T-cell (primary cell): Measurements from ENCODE around the gene NSG2. TPM values are rescaled to one million over a fixed set of nuclear protein-coding genes. Genes with fewer than 3 reads are reported as not detected.

Experiments used
- ATAC-seq, 4 experiments: fragments of 200-7000 bp in 3 of 4; fragments of 150-1000 bp in 1 of 4; cut with Tn5 transposase; replicated peaks in 1 of 4; 1 replicate in 3 of 4; 2 replicates in 1 of 4; pipeline ENCODE4 v1.10.0; 2021; ENCODE audit warnings: moderate library complexity in 3 of 4, mild to moderate bottlenecking in 2 of 4, moderate number of reproducible peaks in 1 of 4
- CTCF ChIA-PET, 2 donors: fragments of 300-600 bp; sonication (Branson Sonifier 250); formaldehyde crosslinking; loops; one replicate each; lab custom pipeline; 2022; ENCODE audit warnings: antibody characterized with exemption in 2 of 2; lab: Charles Lee
- POLR2A ChIA-PET, 2 donors: fragments of 300-600 bp; sonication (Branson Sonifier 250); formaldehyde crosslinking; loops; one replicate each; lab custom pipeline; 2022; ENCODE audit warnings: antibody characterized with exemption in 2 of 2; lab: Charles Lee
- DNase-seq, 35 experiments: peaks; one replicate each; pipeline versions ENCODE4 v3.0.0 to v3.0.0-alpha.2; 2013 to 2023
- H3K27ac ChIP-seq: one replicate; pipeline ENCODE4 v1.5.1; 2013; ENCODE audit warnings: low read length
- H3K27me3 ChIP-seq, 2 experiments: replicated peaks in 1 of 2; 1 replicate in 1 of 2; 2 replicates in 1 of 2; pipeline versions ENCODE4 v1.6.1 to v1.7.0; 2013; ENCODE audit warnings: low read length in 1 of 2, mixed read lengths in 1 of 2; ENCODE audit not compliant: control insufficient read depth in 2 of 2, insufficient read depth in 2 of 2; ENCODE audit errors: extremely low read depth in 1 of 2
- H3K36me3 ChIP-seq, 2 donors: 1 replicate in 1 of 2; 2 replicates in 1 of 2; pipeline versions ENCODE4 v1.6.1 to v1.7.0; 2013; ENCODE audit warnings: low read length in 1 of 2; ENCODE audit not compliant: control insufficient read depth in 2 of 2, insufficient read depth in 1 of 2; ENCODE audit errors: extremely low read depth in 1 of 2
- H3K4me1 ChIP-seq, 2 experiments: 1 replicate in 1 of 2; 2 replicates in 1 of 2; pipeline versions ENCODE4 v1.6.1 to v1.7.0; 2013; ENCODE audit warnings: low read length in 2 of 2, mixed read lengths in 1 of 2; ENCODE audit not compliant: insufficient read depth in 2 of 2, control insufficient read depth in 1 of 2; ENCODE audit errors: extremely low read depth in 1 of 2
- H3K4me3 ChIP-seq, 2 donors: 1 replicate in 1 of 2; 2 replicates in 1 of 2; pipeline versions ENCODE4 v1.5.1 to v1.7.0; 2013; ENCODE audit warnings: mild to moderate bottlenecking in 2 of 2, low read length in 1 of 2, moderate library complexity in 1 of 2; ENCODE audit not compliant: control insufficient read depth in 1 of 2; ENCODE audit errors: extremely low read depth in 1 of 2
- H3K9me3 ChIP-seq: 2 replicates; pipeline ENCODE4 v1.7.0; 2013
- H3K27ac Mint-ChIP-seq, 2 donors: one replicate each; pipeline ENCODE4 v1.8.0; 2020 to 2021; ENCODE audit warnings: mild to moderate bottlenecking in 2 of 2, mixed read lengths in 2 of 2
- H3K27me3 Mint-ChIP-seq, 2 donors: one replicate each; pipeline ENCODE4 v1.8.0; 2021 to 2022; ENCODE audit warnings: mixed read lengths in 2 of 2
- H3K36me3 Mint-ChIP-seq: one replicate; pipeline ENCODE4 v1.8.0; 2021; ENCODE audit warnings: mixed read lengths
- H3K4me1 Mint-ChIP-seq, 3 donors: one replicate each; pipeline ENCODE4 v1.8.0; 2020 to 2022; ENCODE audit warnings: mixed read lengths in 3 of 3, mild to moderate bottlenecking in 1 of 3
- H3K4me3 Mint-ChIP-seq, 3 donors: one replicate each; pipeline ENCODE4 v1.8.0; 2020 to 2022; ENCODE audit warnings: mild to moderate bottlenecking in 3 of 3, mixed read lengths in 3 of 3, moderate library complexity in 3 of 3
- H3K9me3 Mint-ChIP-seq, 3 donors: one replicate each; pipeline ENCODE4 v1.8.0; 2020 to 2022; ENCODE audit warnings: mixed read lengths in 3 of 3
- WGBS: methylation state at CpG from one replicate; pipeline ENCODE4 v1.1.5; 2013; ENCODE audit warnings: missing lambda C conversion rate; ENCODE audit not compliant: insufficient coverage; 5-methylcytosine and 5-hydroxymethylcytosine counted together
- total RNA-seq, 35 experiments: library from RNA in 6 of 35; stranded (reverse) in 6 of 35; fragments of 120-200 nt in 1 of 35; gene quantifications; one replicate each; pipeline versions ENCODE4 v1.2.1 to v1.2.4 and lab custom pipeline; 2013 to 2026

NSG2 gene
- total RNA-seq, 5 donors from 2014 or later (not counting 1 experiment from before 2014, with no cell fraction given): not detected

GRCh38 chr5:174115226-174115625 is 69.7 kb downstream of the NSG2 start:
- H3K27me3 Mint-ChIP-seq: peaks cover 3 to 7% of the 10 kb centered on the region in 2 donors
- H3K27me3 ChIP-seq: peaks cover 0 to 2% of the 10 kb centered on the region in 2 experiments
- no peak overlapping the region for H3K4me3 ChIP-seq
- H3K4me1 Mint-ChIP-seq: no peaks in the 10 kb centered on the region
- no peaks in the 10 kb centered on the region for H3K4me1 ChIP-seq
- H3K36me3 Mint-ChIP-seq: no peaks in the 10 kb centered on the region
- H3K36me3 ChIP-seq: no peaks in the 10 kb centered on the region
- no peaks in the 10 kb centered on the region for H3K9me3 ChIP-seq
- ChIA-PET CTCF (no interaction called here), POLR2A (no interaction called here)
- H3K27ac Mint-ChIP-seq: no peak overlapping the region
- peaks cover 0 to 7% (median 0%) of the 10 kb centered on the region in 3 donors for H3K9me3 Mint-ChIP-seq
- H3K4me3 Mint-ChIP-seq: no peak overlapping the region
- no peak overlapping the region for H3K27ac ChIP-seq
- no peak for DNase-seq
- WGBS: 78% methylated on average over 5 of the region's 7 CpGs
- no peak for ATAC-seq

GRCh38 chr5:174118823-174119467 is 73.4 kb downstream of the NSG2 start:
- H3K4me1 ChIP-seq: no peaks in the 10 kb centered on the region
- Mint-ChIP-seq H3K27ac (no peak overlapping the region), H3K4me1 (no peaks in the 10 kb centered on the region), H3K36me3 (no peaks in the 10 kb centered on the region), H3K27me3 (peaks cover 6 to 7% of the 10 kb centered on the region in 2 donors), H3K9me3 (no peaks in the 10 kb centered on the region), H3K4me3 (no peak overlapping the region)
- DNase-seq (no peak), ATAC-seq (no peak)
- H3K27me3 ChIP-seq: peaks cover 0 to 2% of the 10 kb centered on the region in 2 experiments
- 93% methylated on average over 7 of the region's 9 CpGs for WGBS
- H3K27ac ChIP-seq: no peak overlapping the region
- no peak overlapping the region for H3K4me3 ChIP-seq
- no peaks in the 10 kb centered on the region for H3K36me3 ChIP-seq
- POLR2A ChIA-PET: no interaction called here
- no peaks in the 10 kb centered on the region for H3K9me3 ChIP-seq
- CTCF ChIA-PET: no interaction called here

- Histone ChIP-seq H3K9me3 (no peaks in the 10 kb centered on the region), H3K27ac (no peak overlapping the region), H3K27me3 (peaks cover 0 to 2% of the 10 kb centered on the region in 2 experiments), H3K36me3 (no peaks in the 10 kb centered on the region), H3K4me3 (no peak overlapping the region), H3K4me1 (no peaks in the 10 kb centered on the region)
- Mint-ChIP-seq H3K4me3 (no peak overlapping the region), H3K27ac (no peak overlapping the region), H3K4me1 (no peaks in the 10 kb centered on the region), H3K36me3 (no peaks in the 10 kb centered on the region), H3K27me3 (peaks cover 6 to 7% of the 10 kb centered on the region in 2 donors), H3K9me3 (peaks cover 0 to 4% (median 3%) of the 10 kb centered on the region in 3 donors)
- 75% methylated on average over 5 of the region's 8 CpGs for WGBS
- ChIA-PET POLR2A (interaction anchor here in 1 of 2 donors (0.5 kb wide), 1 partner anchor 19 kb away, joined by 5 read pairs; no protein-coding TSS in a partner anchor), CTCF (no interaction called here)
- ATAC-seq (no peak), DNase-seq (no peak)
Observed at GRCh38 chr5:174119468-174119881, 74.0 kb downstream of the NSG2 start.

GRCh38 chr5:174120401-174121005 is 75.0 kb downstream of the NSG2 start:
- no CpG with 5 or more reads among the region's 1 CpG for WGBS
- Mint-ChIP-seq H3K27me3 (peaks cover 7 to 8% of the 10 kb centered on the region in 2 donors), H3K4me3 (no peak overlapping the region), H3K4me1 (no peaks in the 10 kb centered on the region), H3K27ac (no peak overlapping the region), H3K36me3 (no peaks in the 10 kb centered on the region), H3K9me3 (peaks cover 0 to 11% (median 5%) of the 10 kb centered on the region in 3 donors)
- Histone ChIP-seq H3K27me3 (peaks cover 0 to 2% of the 10 kb centered on the region in 2 experiments), H3K27ac (no peak overlapping the region), H3K9me3 (peaks cover 4% of the 10 kb centered on the region), H3K4me3 (no peak overlapping the region), H3K4me1 (no peaks in the 10 kb centered on the region), H3K36me3 (no peaks in the 10 kb centered on the region)
- DNase-seq: no peak
- ChIA-PET POLR2A (no interaction called here), CTCF (no interaction called here)
- no peak for ATAC-seq

GRCh38 chr5:174134545-174134944 is 89.0 kb downstream of the NSG2 start:
- POLR2A ChIA-PET: no interaction called here
- H3K4me1 ChIP-seq: no peaks in the 10 kb centered on the region
- Mint-ChIP-seq H3K4me1 (no peaks in the 10 kb centered on the region), H3K27me3 (no peaks in the 10 kb centered on the region), H3K4me3 (no peak overlapping the region), H3K36me3 (no peaks in the 10 kb centered on the region), H3K27ac (no peak overlapping the region), H3K9me3 (peaks cover 0 to 14% (median 0%) of the 10 kb centered on the region in 3 donors)
- no peak overlapping the region for H3K4me3 ChIP-seq
- 82% methylated on average over 1 of the region's 1 CpG for WGBS
- H3K9me3 ChIP-seq: no peaks in the 10 kb centered on the region
- CTCF ChIA-PET: no interaction called here
- peaks cover 0 to 5% of the 10 kb centered on the region in 2 experiments for H3K27me3 ChIP-seq
- ATAC-seq (no peak), DNase-seq (no peak)
- no peaks in the 10 kb centered on the region for H3K36me3 ChIP-seq
- no peak overlapping the region for H3K27ac ChIP-seq

GRCh38 chr5:174139623-174140022 is 94.1 kb downstream of the NSG2 start:
- H3K27me3 ChIP-seq: peaks cover 0 to 11% of the 10 kb centered on the region in 2 experiments
- no peak for DNase-seq
- CTCF ChIA-PET: no interaction called here
- no peaks in the 10 kb centered on the region for H3K36me3 Mint-ChIP-seq
- no peaks in the 10 kb centered on the region for H3K9me3 ChIP-seq
- H3K4me1 Mint-ChIP-seq: no peaks in the 10 kb centered on the region
- peaks cover 0 to 9% (median 0%) of the 10 kb centered on the region in 3 donors for H3K9me3 Mint-ChIP-seq
- no peak overlapping the region for H3K4me3 ChIP-seq
- H3K4me3 Mint-ChIP-seq: no peak overlapping the region
- no peak overlapping the region for H3K27ac Mint-ChIP-seq
- WGBS: no CpG with 5 or more reads among the region's 3 CpGs
- no peaks in the 10 kb centered on the region for H3K36me3 ChIP-seq
- POLR2A ChIA-PET: no interaction called here
- no peak for ATAC-seq
- H3K4me1 ChIP-seq: no peaks in the 10 kb centered on the region
- H3K27ac ChIP-seq: no peak overlapping the region
- peaks cover 0 to under 1% of the 10 kb centered on the region in 2 donors for H3K27me3 Mint-ChIP-seq
